GM20000 (cell line): ENCODE results near the gene PPP1CC.

ENCODE experiments used
- DNase-seq: peaks from one replicate; pipeline ENCODE4 v3.0.0; 2012; ENCODE audit warnings: low spot score
- CTCF ChIP-seq: IDR thresholded peaks from 2 replicates; pipeline ENCODE4 v1.5.1; 2012; ENCODE audit warnings: mild to moderate bottlenecking, control low read depth; ENCODE audit errors: extremely low read depth, missing control alignments

PPP1CC gene

GRCh38 chr12:110780448-110780847, 37.8 kb upstream of the PPP1CC start:
- TF ChIP-seq CTCF: no peak
- no peak for DNase-seq

- DNase-seq: no peak
These were observed 36.3 kb upstream of the PPP1CC start for GRCh38 chr12:110778833-110779577.

DNA sequence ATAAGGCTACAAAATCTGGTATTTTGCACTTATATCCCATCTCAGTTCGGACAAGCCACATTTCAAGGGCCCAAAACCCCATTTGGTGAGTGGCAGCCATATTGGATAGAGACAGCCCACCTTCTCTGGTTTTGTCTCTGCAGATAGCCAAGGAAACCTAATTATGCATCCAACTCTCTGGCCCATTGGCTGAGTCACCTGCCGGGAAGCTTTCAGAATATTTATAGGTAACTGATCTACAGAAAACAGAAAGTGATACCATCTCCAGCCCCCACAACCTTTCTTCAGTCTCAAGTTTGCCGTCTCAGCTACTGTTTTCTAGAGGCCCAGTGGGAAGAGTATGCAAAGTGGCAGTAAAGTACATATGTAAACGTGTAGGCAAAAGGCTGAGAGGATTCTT, 33.7 kb upstream of the PPP1CC start:
- no peak for TF ChIP-seq CTCF
- DNase-seq: peak; percentile 78

More at GRCh38 chr12:110778833-110779577, 36.3 kb upstream of the PPP1CC start:
- TF ChIP-seq CTCF: no peak

- TF ChIP-seq CTCF: no peak
- no peak for DNase-seq
These were observed 33.3 kb upstream of the PPP1CC start for GRCh38 chr12:110775997-110776396.

GRCh38 chr12:110774824-110775223, 32.1 kb upstream of the PPP1CC start:
- DNase-seq: no peak
- no peak for TF ChIP-seq CTCF

GRCh38 chr12:110768960-110769359, 26.3 kb upstream of the PPP1CC start:
- no peak for DNase-seq
- TF ChIP-seq CTCF: no peak

DNA sequence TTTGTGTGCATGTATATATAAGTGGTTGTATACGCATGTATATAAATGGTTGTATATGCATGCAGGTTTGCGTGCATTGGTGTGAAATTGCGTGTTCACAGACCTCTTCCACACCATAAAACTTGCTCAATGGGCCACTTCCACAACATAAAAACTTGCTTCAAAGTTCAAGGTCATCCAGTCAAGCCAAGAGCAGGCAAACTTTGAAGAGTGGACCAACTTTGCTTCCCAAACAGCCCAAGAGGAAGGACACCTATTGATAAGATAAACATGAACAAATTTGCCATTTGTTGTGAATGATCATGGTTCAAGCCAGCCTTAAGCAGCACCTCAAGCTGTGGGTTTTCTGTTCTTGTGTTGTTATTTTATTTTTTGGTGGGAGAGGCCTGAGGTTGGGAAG, 25.2 kb upstream of the PPP1CC start:
- TF ChIP-seq CTCF: no peak
- no peak for DNase-seq
